ENCODE measurements around the gene SUDS3. TPM values are rescaled to one million over a fixed set of nuclear protein-coding genes. Genes with fewer than 3 reads are reported as not detected.

SUDS3 gene
- 28.5 TPM for total RNA-seq
- long read RNA-seq, full-length matches to known transcripts: 26 of 41 reads
- long read RNA-seq, partial matches to known transcripts: 11 of 41 reads
- long read RNA-seq, other reads (novel, unspliced or antisense): 4 of 41 reads

- Histone ChIP-seq H3K9me3 (no peaks in the 10 kb centered on the region), H3K4me1 (peaks cover 35% of the 10 kb centered on the region), H3K4me3 (peak within 1 kb of the TSS; percentile 95), H3K27me3 (ENCODE audit: low read depth) (no peaks in the 10 kb centered on the region), H3K27ac (peak within 1 kb of the TSS; percentile 98), H3K36me3 (peaks cover 22% of the 10 kb centered on the region)
- DNase-seq (peak; percentile 94), ATAC-seq (peak; percentile 70 to 71)
- peak; percentile 95 for TF ChIP-seq CTCF (IDR thresholded peaks at IDR 0.05)
- intact Hi-C loops (cut with DNase I): loop anchor here (10.0 kb wide), 1 partner anchor 192 kb away; no protein-coding TSS in a partner anchor
Observed at GRCh38 chr12:118376089-118377020, at the start of gene SUDS3. Gene SUDS3 (plus strand): TSS chr12:118376555. CDS start chr12:118376692, 137 bp downstream.

- DNase-seq: no peak
- no peak for ATAC-seq
- H3K36me3 ChIP-seq: no peaks in the 10 kb centered on the region
- H3K27ac ChIP-seq: no peak overlapping the region
- H3K4me1 ChIP-seq: peaks cover 20% of the 10 kb centered on the region
- no peaks in the 10 kb centered on the region for H3K9me3 ChIP-seq
- no peak for TF ChIP-seq CTCF (IDR thresholded peaks at IDR 0.05)
- H3K4me3 ChIP-seq: no peak overlapping the region
- no peaks in the 10 kb centered on the region for H3K27me3 ChIP-seq (ENCODE audit: low read depth)
- intact Hi-C loops (cut with DNase I): no loop called here
Observed at GRCh38 chr12:118326991-118327390, 49.4 kb upstream of the SUDS3 start.

- intact Hi-C loops (cut with DNase I): no loop called here
- Histone ChIP-seq H3K4me1 (peaks cover 20% of the 10 kb centered on the region), H3K36me3 (no peaks in the 10 kb centered on the region), H3K9me3 (no peaks in the 10 kb centered on the region), H3K4me3 (no peak overlapping the region), H3K27ac (no peak overlapping the region), H3K27me3 (ENCODE audit: low read depth) (no peaks in the 10 kb centered on the region)
- no peak for TF ChIP-seq CTCF (IDR thresholded peaks at IDR 0.05)
- DNase-seq (no peak), ATAC-seq (no peak)
Observed at GRCh38 chr12:118327391-118327790, 49.0 kb upstream of the SUDS3 start.

GRCh38 chr12:118328486-118329330, 47.6 kb upstream of the SUDS3 start:
- H3K36me3 ChIP-seq: no peaks in the 10 kb centered on the region
- no peak overlapping the region for H3K27ac ChIP-seq
- no peak for DNase-seq
- peaks cover 20% of the 10 kb centered on the region for H3K4me1 ChIP-seq
- ATAC-seq: no peak
- H3K9me3 ChIP-seq: no peaks in the 10 kb centered on the region
- TF ChIP-seq CTCF (IDR thresholded peaks at IDR 0.05): no peak
- H3K27me3 ChIP-seq (ENCODE audit: low read depth): no peaks in the 10 kb centered on the region
- intact Hi-C loops (cut with DNase I): no loop called here
- no peak overlapping the region for H3K4me3 ChIP-seq

GRCh38 chr12:118330421-118331018, 45.8 kb upstream of the SUDS3 start:
- H3K27me3 ChIP-seq (ENCODE audit: low read depth): no peaks in the 10 kb centered on the region
- ATAC-seq: peak; percentile 81 to 83
- DNase-seq: no peak
- H3K4me3 ChIP-seq: no peak overlapping the region
- peaks cover 29% of the 10 kb centered on the region for H3K4me1 ChIP-seq
- no peaks in the 10 kb centered on the region for H3K36me3 ChIP-seq
- intact Hi-C loops (cut with DNase I): no loop called here
- H3K9me3 ChIP-seq: no peaks in the 10 kb centered on the region
- peak overlapping the region; percentile 31 for H3K27ac ChIP-seq
- TF ChIP-seq CTCF (IDR thresholded peaks at IDR 0.05): no peak
